Stimulated activated CD8-positive, alpha-beta memory T cell treated with anti-CD3 and anti-CD28 coated beads, Interleukin-4, amount 100 ng/mL, for 4 hours (primary cell): ENCODE measurements around the gene PDIA3.
"Not testable (repeated sequence)": the region's sequence is repeated elsewhere in the genome, so short reads cannot be mapped to it uniquely, and the experiment has no call there.

ENCODE experiments used
- DNase-seq, 2 donors: peaks; one replicate each; pipeline ENCODE4 v3.0.0-alpha.2; 2020; ENCODE audit warnings: low read depth in 2 of 2, low spot score in 1 of 2

PDIA3 gene

DNA sequence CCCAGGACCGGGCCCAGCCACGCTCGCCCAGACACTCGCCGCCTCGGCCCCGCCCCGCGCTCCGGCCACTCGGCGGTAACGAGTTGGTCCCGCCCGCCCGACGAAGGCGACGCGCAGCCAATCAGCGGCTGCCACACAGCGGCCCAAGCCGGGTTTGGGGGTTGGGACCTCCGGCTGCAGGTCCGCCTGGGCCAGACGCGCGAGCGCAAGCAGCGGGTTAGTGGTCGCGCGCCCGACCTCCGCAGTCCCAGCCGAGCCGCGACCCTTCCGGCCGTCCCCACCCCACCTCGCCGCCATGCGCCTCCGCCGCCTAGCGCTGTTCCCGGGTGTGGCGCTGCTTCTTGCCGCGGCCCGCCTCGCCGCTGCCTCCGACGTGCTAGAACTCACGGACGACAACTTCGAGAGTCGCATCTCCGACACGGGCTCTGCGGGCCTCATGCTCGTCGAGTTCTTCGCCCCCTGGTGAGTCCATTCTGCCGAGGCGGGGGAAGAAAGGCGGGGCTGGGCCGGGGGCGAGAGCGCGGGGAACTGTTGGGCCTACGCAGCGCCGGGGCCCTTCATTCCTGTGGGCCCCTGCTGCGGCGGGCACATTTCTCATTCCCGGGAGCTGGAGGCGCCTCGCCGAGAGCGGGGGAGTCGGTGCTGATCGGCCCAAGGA lies at the start of gene PDIA3:
TSS of gene PDIA3 (plus strand) at position 194 of the 658 bp plus-strand sequence. CDS start at position 296, 102 bp downstream.
- peak; percentile 51 to 80 for DNase-seq

DNA sequence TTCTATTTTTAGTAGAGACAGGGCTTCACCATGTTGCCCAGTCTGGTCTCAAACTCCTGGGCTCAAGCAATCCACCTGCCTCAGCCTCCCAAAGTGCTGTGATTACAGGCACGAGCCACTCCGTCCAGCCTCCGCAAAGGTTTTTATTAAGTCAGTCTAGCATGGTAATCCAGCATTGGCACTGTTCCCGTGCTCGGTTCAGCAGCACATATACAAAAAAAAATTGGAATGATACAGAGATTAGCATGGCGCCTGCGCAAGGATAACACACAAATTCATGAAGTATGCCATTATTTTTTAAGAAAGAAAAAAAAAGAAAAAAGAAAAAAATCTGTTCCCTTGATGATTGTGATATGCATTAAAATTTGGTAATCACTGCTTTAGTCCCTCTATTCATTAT lies 44.1 kb upstream of the PDIA3 start:
- DNase-seq, result no peak

DNA sequence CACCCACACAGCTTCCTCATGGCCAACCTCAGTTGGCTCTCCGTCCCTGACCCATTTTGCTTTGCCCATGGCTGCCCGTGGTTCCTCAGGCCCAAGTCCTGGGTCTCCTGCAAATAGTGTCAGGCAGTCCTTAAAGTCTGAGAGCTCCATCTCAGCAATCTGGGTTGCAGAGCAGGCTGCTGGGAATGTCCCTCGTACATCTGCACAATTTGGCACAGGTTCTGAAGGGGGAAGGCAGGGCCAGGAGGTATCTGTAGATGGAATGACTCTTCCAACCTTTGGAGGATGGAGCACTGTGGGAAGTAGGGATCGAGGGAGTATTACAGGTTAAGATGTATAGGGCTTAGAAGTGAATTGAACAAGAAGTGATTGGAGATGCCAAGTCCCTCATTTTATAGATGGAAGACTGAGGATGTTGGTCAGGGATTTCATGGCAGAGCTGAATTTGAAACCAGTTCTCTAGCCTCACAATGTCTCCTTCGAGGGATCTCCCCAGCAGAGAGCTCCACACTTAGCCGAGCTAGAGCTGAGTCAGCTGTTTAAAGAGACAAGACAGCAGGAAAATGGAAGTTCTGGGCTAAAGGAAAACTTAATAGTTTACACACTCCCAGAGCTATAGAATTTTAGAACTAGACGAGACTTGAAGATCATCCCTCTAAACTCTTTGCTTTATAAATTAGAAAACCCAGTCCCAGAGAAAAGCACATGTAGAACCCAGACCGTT lies 43.4 kb upstream of the PDIA3 start:
- no peak for DNase-seq

DNA sequence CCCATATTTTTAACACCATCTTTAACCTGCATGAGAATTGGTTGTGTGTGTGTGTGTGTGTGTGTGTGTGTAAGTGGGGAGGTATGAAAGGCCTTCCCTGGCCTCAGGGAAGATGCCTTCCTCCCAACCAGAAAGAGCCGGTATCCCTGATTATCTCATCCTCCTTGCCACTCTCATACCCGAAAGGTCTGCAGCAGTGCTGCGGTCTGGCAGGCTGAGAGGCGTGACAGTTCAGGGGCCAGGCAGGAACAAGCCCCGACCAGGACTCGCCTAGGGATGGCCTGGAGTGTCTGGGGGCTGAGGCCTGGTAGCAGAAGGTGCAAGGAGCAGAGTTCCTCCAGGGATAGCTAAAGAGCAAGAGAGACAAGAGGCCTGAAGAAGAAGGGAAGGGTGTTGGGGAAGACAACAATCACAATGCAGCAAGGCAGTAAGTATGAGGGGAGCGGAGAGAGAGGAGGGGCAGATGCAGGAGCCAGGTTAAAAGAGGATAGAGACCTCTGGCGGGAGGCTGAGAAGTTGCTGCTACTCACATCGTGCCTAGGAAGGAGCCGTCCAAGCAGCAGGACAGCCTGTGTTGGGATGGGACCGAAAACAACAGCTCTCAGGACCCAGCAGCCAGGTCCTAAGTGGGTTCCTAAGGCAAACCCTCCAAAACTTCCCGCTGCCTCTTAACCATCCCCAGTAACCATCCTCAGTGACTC lies 35.7 kb upstream of the PDIA3 start:
- not testable (repeated sequence) for DNase-seq

DNA sequence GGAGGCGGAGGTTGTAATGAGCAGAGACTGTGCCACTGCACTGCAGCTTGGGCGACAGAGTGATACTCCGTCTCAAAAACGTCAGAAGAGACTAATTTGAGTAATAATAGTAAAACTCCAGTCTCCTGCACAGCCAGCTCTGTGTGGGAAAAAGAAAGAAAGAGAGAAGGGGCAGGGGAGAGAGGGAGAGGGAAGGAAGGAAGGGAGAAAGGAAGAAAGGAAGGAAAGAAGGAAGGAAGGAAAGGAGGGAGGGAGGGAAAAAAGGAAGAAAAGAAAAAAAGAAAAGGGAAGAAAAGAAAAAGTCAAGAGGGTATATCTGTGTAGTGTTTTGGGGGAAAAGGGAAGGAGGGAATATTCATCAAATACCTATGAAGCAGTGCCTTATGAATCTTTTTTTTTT lies 23.1 kb upstream of the PDIA3 start:
- no peak for DNase-seq

DNA sequence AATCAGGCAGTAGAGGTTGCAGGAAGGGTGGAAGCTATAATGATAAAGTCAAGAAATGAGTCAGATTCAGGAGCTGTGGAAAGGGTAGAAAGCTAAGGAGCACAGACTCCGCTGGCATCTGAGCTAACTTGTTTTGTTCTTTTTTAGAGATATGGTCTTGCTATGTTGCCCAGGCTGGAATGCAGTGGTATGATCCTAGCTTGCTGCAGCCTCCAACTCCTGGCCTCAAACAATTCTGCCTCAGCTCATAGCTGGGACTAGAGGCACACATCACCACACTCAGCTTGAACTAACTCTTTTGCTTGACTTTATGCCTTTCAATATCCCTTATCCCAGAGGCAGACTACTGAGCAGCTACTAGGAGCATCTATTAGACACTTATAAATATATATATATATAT lies 19.9 kb upstream of the PDIA3 start:
- not testable (repeated sequence) for DNase-seq

DNA sequence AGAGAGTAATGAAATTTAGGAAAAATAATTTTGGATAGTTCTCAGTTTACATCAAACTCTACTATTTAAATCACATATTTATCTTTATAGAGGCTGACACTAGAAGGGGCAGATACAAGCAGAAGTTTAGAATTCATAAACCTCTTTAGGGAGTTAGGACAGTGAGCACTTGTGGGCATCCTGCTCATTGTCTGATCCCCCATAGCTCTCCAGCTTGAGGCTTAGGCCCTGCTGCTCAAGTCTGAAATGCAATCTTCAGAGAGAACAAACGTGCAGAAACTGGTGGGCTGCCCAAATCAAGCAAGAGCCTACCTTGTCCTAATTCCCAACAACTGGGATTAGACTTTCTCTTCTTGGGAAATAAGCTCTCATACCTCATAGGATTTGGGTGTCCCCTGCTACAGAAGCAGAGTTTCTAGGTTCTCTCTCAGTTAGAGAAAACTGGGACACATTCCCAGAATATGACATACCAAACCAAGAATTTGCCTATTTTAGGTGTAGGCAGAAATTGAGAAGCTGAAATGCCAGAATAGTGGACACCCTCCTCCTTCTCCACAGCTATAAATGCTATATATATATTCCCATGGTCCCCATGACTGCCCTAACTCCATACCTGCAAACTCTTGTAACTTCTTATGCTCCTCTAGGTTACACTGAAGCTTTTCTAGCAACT lies 18.0 kb upstream of the PDIA3 start:
- not testable (repeated sequence) for DNase-seq

DNA sequence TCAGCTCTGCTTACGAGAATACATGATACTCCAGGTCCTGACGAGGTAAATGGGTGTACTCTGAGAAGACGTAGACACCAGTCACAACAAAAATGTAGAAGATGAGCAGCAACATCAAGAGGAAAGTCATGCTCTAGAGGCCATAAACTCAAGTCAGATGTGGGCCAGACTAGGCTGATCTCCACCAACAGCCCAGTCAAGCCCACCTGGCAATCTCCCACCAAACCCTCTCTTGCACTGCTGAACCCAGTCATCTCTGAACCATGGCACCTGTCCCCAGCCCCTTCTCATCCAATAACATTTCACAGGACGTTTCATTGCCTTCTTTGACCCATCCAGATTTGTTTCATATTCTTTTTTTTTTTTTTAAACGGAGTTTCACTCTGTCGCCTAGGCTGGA lies 10.8 kb upstream of the PDIA3 start:
- DNase-seq, result no peak

DNA sequence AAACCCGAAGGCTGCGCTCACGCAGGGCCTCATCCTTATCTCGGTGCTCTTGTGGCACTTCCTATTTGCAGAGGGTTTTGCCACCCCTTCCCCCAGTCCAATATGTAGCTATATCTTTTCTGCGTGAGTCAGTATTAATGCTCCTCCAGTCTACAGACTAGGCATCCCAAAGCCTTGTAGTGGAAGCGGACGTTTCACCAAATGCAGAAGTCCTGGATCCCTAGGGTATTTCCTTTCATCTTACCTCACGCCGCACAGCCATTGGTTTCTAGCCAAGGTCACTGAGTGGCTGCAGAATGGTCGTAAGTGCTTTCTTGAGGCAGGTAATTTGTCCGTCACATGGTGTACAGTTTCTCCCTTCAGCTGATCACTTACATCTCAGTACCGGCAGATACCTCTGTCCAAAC lies 668 bp downstream of the PDIA3 start:
- not testable (repeated sequence) for DNase-seq

DNA sequence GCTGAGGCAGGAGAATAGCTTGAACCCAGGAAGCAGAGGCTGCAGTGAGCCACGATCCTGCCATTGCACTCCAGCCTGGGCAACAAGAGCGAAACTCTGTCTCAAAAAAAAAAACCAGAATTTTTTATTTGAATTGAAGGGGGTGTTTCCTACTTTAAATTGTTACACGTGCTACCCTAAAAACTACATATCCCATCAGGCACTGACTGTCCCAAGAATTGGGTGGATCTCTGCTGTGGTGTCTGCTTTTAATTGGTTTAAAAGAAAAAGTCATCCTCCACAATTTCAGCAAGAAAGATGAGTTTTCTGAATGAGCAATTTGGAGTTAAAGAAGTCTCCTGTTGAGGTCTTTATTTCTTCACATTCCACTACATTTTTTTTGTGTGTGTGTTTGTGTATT lies 2.1 kb downstream of the PDIA3 start:
- no peak for DNase-seq

DNA sequence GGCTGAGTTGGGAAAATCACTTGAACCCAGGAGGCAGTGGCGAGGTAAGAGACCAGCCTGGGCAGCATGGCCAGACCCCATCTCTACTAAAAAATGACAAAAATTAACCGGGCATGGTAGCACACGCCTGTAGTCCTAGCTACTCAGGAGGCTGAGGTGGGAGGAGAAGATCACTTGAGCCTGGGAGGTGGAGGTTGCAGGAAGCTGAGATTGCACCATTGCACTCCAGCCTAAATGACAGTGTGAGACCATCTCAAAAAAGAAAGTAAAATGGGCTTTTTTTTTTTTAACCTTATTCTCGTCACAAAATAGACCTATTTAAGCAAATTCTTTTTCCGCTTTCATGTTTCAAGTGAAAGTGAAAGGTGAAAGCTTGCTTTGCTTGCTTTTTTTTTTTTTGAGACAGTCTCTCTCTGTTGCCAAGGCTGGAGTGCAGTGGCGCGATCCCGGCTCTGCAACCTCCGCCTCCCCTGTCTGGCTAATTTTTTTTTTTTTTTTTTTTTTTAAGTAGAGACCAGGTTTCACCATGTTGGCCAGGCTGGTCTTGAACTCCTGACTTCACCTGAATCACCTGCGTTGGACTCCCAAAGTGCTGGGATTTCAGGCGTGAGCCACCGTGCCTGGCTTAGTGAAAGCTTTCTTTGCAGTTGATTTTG lies 3.6 kb downstream of the PDIA3 start:
- peak in 1 of 2 donors; percentile 18 for DNase-seq

DNA sequence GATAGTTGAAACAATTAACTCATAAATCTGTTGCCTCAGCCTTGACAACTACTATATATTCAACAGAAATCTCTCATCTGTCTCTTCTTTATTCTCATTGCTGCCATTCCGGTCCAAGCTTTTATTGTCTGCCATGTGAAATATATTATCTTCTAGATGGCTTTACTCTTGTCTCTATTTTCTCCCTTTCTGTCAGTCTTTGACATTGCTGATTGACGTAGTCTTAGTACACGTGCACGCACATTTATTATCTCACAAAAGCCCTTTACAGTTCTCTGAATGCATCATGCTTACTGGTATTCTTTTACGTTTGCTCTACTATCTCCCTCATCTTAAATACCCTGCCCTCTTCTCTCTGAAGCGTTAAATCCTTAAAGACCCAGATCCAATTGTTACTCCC lies 5.6 kb downstream of the PDIA3 start:
- DNase-seq, result no peak

DNA sequence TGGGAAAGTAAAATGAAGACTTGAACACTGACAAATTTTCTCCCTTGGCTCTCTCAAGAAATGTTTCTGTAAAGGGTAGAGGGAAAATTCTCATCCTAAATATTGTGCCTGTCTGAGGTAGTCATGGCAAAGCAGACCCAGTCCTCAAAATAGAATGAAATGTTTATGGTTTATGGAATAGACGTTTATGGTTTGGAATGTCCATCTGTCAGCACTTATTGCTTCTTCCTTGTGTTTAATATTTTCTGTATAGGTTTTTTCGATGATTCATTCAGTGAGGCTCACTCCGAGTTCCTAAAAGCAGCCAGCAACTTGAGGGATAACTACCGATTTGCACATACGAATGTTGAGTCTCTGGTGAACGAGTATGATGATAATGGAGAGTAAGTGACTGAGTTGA lies 16.6 kb downstream of the PDIA3 start:
- no peak for DNase-seq

DNA sequence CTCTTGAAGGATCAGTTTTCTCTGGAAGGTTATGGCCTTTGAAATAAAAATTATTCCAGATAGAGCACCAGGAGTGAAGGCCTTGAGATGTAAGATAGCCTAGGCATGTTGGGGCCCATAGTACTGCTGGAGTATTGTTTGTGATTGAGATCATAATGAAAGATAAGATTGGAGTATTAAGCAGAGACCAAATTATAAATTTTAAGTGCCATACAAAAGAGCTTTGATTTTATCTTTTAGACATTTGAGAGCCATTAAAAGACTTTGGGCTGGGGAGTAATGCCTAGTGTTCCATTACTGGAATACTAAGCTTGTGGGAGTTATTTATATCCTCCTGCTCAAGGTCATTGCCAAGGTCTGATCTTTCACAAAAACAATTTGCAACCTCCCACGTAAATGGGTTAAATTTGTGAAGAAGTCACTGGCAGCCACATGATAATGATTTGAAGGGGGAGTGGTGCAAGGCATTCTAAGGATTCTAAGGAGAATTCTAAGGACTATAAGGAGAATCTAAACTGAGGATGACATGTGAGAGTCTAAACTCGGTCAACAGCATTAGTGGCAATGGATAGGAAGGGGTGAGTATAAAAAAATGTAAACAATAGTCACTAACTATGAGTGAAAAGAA lies 17.7 kb downstream of the PDIA3 start:
- no peak for DNase-seq

DNA sequence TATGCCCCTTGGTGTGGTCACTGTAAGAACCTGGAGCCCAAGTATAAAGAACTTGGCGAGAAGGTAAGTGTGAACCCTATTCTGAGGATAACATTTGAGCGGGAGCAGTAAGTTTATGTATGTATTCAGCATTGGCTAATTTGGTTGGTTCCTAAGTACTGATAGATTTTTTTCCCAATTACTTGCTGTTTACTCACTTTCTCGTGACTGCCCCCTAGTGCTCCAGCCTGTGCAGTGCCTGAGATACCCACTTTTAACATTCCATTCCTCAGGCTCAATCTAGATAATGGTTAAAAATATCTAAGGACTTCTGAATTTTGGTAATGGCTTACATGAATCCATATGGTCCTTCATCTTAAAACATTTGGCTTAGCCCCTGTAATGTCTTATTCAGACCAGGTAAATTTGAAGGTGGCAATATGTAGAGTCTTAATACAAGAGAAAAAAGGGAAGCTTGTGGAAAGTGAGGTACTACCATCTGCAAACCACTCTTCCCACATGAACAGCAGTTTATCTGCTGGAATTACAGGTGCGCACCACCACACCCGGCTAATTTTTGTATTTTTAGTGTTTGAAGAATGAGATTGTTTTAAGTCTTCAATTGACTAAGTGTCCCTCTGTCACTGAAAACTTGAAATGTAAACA lies 23.5 kb downstream of the PDIA3 start:
- DNase-seq, result no peak

DNA sequence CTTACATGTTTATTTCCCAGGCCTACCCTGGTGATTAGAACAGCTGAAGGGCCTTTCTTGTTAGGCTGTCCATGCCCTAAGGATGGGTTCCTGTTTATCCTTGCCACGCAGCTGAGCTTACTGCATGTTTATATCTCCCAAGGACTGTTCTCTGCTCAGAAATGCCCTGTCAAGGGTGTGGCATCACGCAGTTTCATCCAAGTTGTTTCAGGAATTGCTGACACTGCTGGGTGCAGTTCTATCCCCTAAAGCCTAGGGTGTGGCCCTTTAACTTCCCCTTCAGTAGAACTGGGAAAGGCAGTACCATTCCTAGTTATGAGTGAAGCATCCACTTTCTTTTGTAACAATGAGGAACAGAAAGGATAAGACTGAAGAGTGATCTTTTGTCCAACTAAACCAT lies 25.6 kb downstream of the PDIA3 start:
- no peak for DNase-seq

DNA sequence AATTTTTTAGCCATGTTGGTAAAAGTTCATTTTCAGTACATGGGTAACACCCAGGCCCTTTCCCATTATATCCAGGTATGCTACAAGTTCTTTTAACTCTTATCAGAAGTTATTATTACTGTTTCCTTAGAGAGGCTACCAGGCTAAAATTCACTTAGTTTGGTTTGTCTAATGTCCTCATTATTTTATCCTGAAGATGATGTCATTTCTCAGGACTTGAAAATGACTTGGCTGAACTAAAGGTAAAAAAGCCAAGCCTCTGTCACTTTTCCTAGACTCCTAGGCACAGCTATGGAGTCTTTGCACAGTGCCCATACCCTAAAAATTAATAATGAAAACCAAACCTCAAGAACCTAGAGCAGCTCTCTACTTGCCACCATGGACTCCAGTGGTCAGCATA lies 26.4 kb downstream of the PDIA3 start:
- DNase-seq, result no peak

DNA sequence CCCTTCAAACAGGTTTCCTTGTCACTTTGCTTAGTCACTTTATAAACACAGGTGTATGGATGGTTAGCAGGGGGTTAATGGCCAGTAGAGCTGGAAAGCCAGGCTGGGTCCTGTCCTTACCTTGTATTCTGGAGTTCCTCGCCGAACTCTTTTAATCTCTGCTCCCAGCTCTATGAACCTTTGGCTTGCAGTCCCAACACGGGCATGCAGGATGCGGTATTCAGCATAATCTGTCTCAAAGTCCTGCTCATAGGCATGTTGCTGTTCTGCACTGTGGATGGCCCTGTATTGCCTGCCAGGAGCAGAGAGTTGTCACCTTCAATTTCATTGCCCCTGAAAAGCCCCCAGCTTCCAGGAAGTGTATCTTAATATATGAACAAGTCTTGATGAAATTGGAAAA lies 27.8 kb downstream of the PDIA3 start:
- no peak for DNase-seq

DNA sequence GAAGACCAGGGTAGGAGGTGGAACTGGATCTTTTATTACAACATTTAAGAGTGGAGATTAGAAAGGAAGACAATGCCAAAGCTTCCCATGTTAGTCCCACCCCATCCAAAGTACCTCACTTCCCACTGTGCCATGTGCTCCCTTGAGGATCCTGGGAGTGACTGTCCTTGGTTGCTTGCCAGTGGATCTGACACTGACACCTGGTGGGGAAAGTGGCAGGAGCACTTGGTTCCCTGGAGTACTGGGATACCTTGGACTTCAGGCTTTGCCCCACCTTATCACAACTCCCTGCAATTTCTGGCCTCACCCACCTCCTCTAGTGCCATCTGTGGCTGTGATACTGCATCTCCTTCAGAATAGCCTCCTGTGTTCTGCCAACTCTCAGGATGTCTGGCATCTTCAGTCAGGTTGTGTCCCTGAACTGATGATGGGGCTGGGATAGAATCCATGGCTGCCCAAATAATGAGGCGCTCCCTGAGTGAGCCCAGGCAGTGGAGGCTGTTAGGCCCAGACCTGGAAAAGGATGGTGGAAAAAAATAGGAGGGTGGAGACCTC lies 29.2 kb downstream of the PDIA3 start:
- no peak for DNase-seq
